ENCODE data around the gene FBXO10. TPM values are rescaled to one million over a fixed set of nuclear protein-coding genes. Genes with fewer than 3 reads are reported as not detected.

FBXO10 gene
- total and polyA plus RNA-seq, 2 of the 4 experiments (the other 2 are of a cell fraction) = 6.6 to 6.7 TPM

DNA sequence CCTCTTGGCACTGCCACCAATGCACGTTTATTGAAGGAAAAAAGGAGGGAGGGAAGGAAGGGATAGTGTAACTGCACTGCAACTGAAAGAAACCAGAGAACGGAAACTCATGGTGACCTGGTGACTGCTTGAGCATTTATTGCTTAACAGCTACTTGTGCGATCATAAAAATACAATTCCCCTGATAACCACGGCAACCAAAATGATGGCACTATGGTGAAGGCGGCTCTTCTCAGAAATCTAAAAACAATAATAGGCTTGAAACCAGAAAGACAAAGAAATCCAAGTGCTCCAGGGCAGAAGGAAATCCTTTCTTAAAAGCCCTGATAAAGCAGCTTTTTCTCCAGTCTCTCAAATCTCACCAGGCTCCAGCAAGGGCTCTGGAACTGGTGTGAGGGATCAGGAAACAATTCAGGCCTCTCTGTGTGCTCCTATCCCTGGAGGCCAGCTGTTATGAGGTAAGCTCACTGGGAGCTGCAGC is 1.9 kb downstream of the FBXO10 start:
- Histone ChIP-seq H3K9ac (ENCODE audit: low read depth, low read length) (no peak overlapping the region), H3K4me2 (ENCODE audit: low read depth, low read length) (no peak overlapping the region), H3K9me3 (ENCODE audit: control insufficient read depth, insufficient read depth, low read length) (no peaks in the 10 kb centered on the region), H3K36me3 (ENCODE audit: control insufficient read depth, insufficient read depth, low read length) (0 out of 2 replicates have a peak, but pooled peaks cover 1% of the 10 kb centered on the region), H4K91ac (ENCODE audit: insufficient read depth, low read depth, low read length) (no peak overlapping the region), H3K9me1 (ENCODE audit: insufficient read depth, low read length) (no peaks in the 10 kb centered on the region), H3K23ac (ENCODE audit: low read depth, low read length) (peak overlapping the region; percentile 60; the same call in 1 of the 2 replicates), H3K27ac (ENCODE audit: insufficient read depth, low read length) (no peak overlapping the region; the same call in 1 of the 2 replicates), H3K27me3 (ENCODE audit: control insufficient read depth, insufficient read depth, low read length) (no peaks in the 10 kb centered on the region), H2BK120ac (ENCODE audit: low read depth, low read length) (no peak overlapping the region), H4K20me1 (ENCODE audit: insufficient read depth, low read length) (no peaks in the 10 kb centered on the region; the same call in 1 of the 2 replicates), H2BK20ac (ENCODE audit: low read depth, low read length) (no peak overlapping the region), H4K8ac (ENCODE audit: low read depth in 2 of 2, low read length in 2 of 2) (0 out of 4 replicates have a peak overlapping the region, but pooled peaks of 1 of the 2 experiments have one; percentile 1), H2AFZ (replicated peaks; ENCODE audit: low read length, poor library complexity) (no peak overlapping the region), H3K18ac (ENCODE audit: low read depth, low read length) (no peak overlapping the region), H2AK5ac (ENCODE audit: low read depth, low read length) (no peak overlapping the region), H3K79me1 (ENCODE audit: low read depth in 1 of 2, low read length in 2 of 2) (peaks cover 31 to 64% of the 10 kb centered on the region in 2 experiments), H3K14ac (replicated peaks; ENCODE audit: low read depth, low read length) (no peak overlapping the region), H3K4me1 (ENCODE audit: control insufficient read depth, insufficient read depth, low read length) (peaks cover 11% of the 10 kb centered on the region), H4K5ac (ENCODE audit: low read depth, low read length) (no peak overlapping the region), H2BK15ac (ENCODE audit: low read depth, low read length) (no peak overlapping the region), H2AK9ac (replicated peaks; ENCODE audit: low read depth, low read length, poor library complexity) (no peak overlapping the region), H3K56ac (ENCODE audit: extremely low read depth, insufficient read depth, low read length) (no peak overlapping the region), H3K4ac (ENCODE audit: low read depth, low read length) (no peak overlapping the region), H3K4me3 (ENCODE audit: insufficient read depth, low read depth, low read length) (no peak overlapping the region), H2BK5ac (ENCODE audit: low read depth, low read length, poor library complexity, severe bottlenecking) (no peak overlapping the region)
- in situ Hi-C loops (cut with MboI; ENCODE audit: low sequenced_read_pairs) = no loop called here
- dilution Hi-C loops (cut with HindIII; ENCODE audit: low sequenced_read_pairs, unreplicated experiment) = no loop called here
- BruUV-seq (replicated peaks) = no TSS peak
- no CpG with 5 or more reads among the region's 5 CpGs for WGBS, 2 experiments (ENCODE audit: extremely low coverage in 2 of 2, insufficient read length in 1 of 2)
- TF ChIP-seq NFE2L2 (IDR thresholded peaks at IDR 0.05; ENCODE audit: low read depth, low read length) (no peak), POLR2A (IDR thresholded peaks at IDR 0.05; ENCODE audit: low read depth, low read length) (no peak), RAD21 (IDR thresholded peaks at IDR 0.05; ENCODE audit: low read length) (no peak), CEBPB (IDR thresholded peaks at IDR 0.05; ENCODE audit: low read depth, low read length) (peak; percentile 83)
- intact Hi-C loops (cut with micrococcal nuclease) = no loop called here
- ATAC-seq (ENCODE audit: low read depth) (no peak), DNase-seq (peak; percentile 62)
- ChIA-PET POLR2A (ENCODE audit: unreplicated experiment) (no interaction called here), CTCF (interaction anchor here (1.0 kb wide), 1 partner anchor 16 kb away, joined by 3 read pairs; no protein-coding TSS in a partner anchor)

Data from IMR-90 (cell line).